AG04450 (cell line): ENCODE data around the gene BABAM1. TPM values are rescaled to one million over a fixed set of nuclear protein-coding genes. Genes with fewer than 3 reads are reported as not detected.

Experiments used
- CTCF ChIA-PET: fragments of 300-600, 350-600 bp; formaldehyde crosslinking; extraction: SDS; loops from one replicate; lab custom pipeline; 2022; ENCODE audit warnings: antibody characterized with exemption, inconsistent platforms; lab: Charles Lee
- POLR2A ChIA-PET: fragments of 350-600 bp; formaldehyde crosslinking; extraction: SDS; loops from one replicate; lab custom pipeline; 2021; ENCODE audit warnings: antibody characterized with exemption, inconsistent platforms; lab: Yijun Ruan, JAX
- DNase-seq: peaks from one replicate; pipeline ENCODE4 v3.0.0-alpha.2; 2011; ENCODE audit warnings: low read depth, low spot score
- H3K27ac ChIP-seq: one replicate; pipeline ENCODE4 v1.5.1; 2012; ENCODE audit warnings: low read depth, low read length, control low read depth
- H3K27me3 ChIP-seq: one replicate; pipeline ENCODE4 v1.6.0; 2012; ENCODE audit warnings: low read length; ENCODE audit not compliant: control insufficient read depth, insufficient read depth
- H3K4me3 ChIP-seq: 2 replicates; pipeline ENCODE4 v1.5.1; 2011; ENCODE audit warnings: mild to moderate bottlenecking, low read depth, low read length, control low read depth
- H3K9me3 ChIP-seq: 2 replicates; pipeline ENCODE4 v1.5.1; 2012; ENCODE audit warnings: low read length; ENCODE audit not compliant: control insufficient read depth, insufficient read depth
- polyA plus RNA-seq: library from polyadenylated mRNA; depleted of rRNA; stranded (reverse); fragments of >200 nt; gene quantifications from 2 replicates; pipeline ENCODE4 v1.2.3, GENCODE V29; 2011
- TF ChIP-seq, protein P1 (sequence below): IDR thresholded peaks from 2 replicates; pipeline ENCODE4 v1.5.1; 2011; ENCODE audit warnings: low read depth, low read length, control low read depth, inconsistent platforms

The BABAM1 gene
- polyA plus RNA-seq, 1 experiment = 98.6 TPM

- ChIA-PET CTCF (interaction anchor here (0.6 kb wide), 1 partner anchor 131 kb away, joined by 4 read pairs; no protein-coding TSS in a partner anchor), POLR2A (interaction anchor here (0.6 to 3.1 kb wide), 4 partner anchors 8 to 45 kb away, joined by 3 to 14 read pairs (median 3); partner anchors contain the start of gene OCEL1)
- H3K27me3 ChIP-seq = no peaks in the 10 kb centered on the region
- H3K4me3 ChIP-seq = peak overlapping the region; percentile 63
- no peak for DNase-seq
- H3K27ac ChIP-seq = no peak overlapping the region
- TF ChIP-seq, protein P1, sequence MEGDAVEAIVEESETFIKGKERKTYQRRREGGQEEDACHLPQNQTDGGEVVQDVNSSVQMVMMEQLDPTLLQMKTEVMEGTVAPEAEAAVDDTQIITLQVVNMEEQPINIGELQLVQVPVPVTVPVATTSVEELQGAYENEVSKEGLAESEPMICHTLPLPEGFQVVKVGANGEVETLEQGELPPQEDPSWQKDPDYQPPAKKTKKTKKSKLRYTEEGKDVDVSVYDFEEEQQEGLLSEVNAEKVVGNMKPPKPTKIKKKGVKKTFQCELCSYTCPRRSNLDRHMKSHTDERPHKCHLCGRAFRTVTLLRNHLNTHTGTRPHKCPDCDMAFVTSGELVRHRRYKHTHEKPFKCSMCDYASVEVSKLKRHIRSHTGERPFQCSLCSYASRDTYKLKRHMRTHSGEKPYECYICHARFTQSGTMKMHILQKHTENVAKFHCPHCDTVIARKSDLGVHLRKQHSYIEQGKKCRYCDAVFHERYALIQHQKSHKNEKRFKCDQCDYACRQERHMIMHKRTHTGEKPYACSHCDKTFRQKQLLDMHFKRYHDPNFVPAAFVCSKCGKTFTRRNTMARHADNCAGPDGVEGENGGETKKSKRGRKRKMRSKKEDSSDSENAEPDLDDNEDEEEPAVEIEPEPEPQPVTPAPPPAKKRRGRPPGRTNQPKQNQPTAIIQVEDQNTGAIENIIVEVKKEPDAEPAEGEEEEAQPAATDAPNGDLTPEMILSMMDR = no peak
- no peaks in the 10 kb centered on the region; the same call in 1 of the 2 replicates for H3K9me3 ChIP-seq
Measured at GRCh38 chr19:17234911-17235299, 32.3 kb upstream of the BABAM1 start.

DNA sequence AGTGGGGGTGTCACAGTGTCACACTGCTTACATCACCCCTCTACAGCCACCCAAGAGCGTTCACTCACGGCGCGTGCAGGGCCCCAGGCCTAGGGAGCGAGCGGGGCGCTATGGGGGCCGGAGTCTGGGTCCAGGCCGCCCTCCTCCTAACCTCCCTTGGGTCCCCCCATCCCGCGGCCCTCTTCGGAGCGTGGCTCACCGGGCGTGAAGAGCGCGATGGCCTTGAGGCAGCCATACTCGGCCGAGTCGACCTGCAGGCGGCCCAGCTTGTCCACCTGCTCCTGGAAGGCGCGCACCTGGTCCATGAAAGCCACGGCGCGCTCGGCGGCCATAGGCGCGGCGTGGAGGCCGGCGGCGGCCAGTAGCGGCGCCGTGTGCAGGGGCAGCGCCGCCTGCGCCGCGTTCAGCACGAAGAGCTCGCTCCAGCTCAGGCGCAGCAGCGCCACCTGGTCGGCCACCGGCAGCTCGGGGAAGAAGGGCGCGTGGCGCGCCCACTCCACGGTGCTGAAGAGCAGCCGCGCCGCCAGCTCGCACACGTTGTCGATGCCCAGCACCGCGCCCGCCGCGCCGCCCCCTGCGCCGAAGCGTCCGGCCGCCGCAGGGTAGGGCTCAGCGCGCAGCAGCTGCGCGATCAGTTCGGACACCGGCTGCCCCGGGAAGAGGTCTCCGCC lies 31.8 kb upstream of the BABAM1 start:
- ChIA-PET CTCF (interaction anchor here (0.5 to 0.6 kb wide), 3 partner anchors 68 to 710 kb away, joined by 3 to 4 read pairs (median 3); no protein-coding TSS in a partner anchor), POLR2A (interaction anchor here (0.9 to 3.1 kb wide), 3 partner anchors 9 to 20 kb away, joined by 3 to 14 read pairs (median 3); partner anchors contain the start of genes OCEL1 and USE1)
- Histone ChIP-seq H3K27ac (peak overlapping the region; percentile 52), H3K27me3 (no peaks in the 10 kb centered on the region), H3K9me3 (no peaks in the 10 kb centered on the region; the same call in 1 of the 2 replicates), H3K4me3 (peak overlapping the region; percentile 63)
- TF ChIP-seq, protein P1 = peak; percentile 41; the same call in 1 of the 2 replicates
- DNase-seq = peak; percentile 36

DNA sequence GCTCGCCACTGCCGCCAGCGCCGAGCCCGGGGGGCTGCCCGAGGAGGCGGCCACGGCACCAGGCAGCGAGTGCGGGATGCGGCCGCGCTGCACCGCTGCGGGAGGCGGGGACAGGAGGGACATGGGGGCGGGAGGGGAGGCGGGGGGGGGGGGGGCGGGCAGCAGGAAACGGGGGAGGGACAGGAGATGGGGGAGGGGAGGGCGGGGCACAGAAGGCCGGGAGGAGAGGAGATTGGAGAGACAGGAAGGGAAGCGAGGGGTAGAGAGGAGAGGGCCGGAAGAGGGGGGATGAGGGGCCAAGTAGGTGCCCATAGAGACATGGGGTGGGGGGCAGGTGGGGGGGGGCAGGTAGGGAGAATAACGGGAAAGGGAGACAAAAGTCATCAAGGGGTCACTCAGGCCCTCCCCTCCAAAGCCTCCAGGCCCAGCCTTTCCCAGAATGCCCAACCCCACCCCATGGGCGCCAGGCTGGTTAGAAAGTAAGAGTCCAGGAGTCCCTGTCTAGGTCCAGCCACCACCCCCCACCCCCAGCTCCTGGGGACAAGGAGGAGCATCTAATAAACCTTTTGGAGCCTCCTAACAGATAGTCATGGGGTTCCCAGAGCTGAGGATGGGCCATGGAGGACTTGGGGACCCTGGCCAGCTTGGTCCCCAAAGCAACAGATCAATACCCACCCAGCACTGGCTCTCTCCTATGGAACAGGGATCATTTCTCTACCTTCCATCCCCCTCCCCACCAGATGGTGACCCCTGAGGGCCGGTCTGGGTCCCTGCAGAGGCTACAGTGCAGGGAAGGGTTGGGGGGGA lies 31.1 kb upstream of the BABAM1 start:
- Histone ChIP-seq H3K4me3 (peak overlapping the region; percentile 63), H3K27ac (peak overlapping the region; percentile 47), H3K27me3 (no peaks in the 10 kb centered on the region), H3K9me3 (no peaks in the 10 kb centered on the region; the same call in 1 of the 2 replicates)
- TF ChIP-seq, protein P1 = no peak
- no peak for DNase-seq
- ChIA-PET POLR2A (interaction anchor here (0.9 to 3.1 kb wide), 3 partner anchors 9 to 21 kb away, joined by 3 to 14 read pairs (median 3); partner anchors contain the start of genes OCEL1 and USE1), CTCF (interaction anchor here (0.5 to 1.0 kb wide), 4 partner anchors 18 to 709 kb away, joined by 3 to 4 read pairs (median 3); no protein-coding TSS in a partner anchor)

DNA sequence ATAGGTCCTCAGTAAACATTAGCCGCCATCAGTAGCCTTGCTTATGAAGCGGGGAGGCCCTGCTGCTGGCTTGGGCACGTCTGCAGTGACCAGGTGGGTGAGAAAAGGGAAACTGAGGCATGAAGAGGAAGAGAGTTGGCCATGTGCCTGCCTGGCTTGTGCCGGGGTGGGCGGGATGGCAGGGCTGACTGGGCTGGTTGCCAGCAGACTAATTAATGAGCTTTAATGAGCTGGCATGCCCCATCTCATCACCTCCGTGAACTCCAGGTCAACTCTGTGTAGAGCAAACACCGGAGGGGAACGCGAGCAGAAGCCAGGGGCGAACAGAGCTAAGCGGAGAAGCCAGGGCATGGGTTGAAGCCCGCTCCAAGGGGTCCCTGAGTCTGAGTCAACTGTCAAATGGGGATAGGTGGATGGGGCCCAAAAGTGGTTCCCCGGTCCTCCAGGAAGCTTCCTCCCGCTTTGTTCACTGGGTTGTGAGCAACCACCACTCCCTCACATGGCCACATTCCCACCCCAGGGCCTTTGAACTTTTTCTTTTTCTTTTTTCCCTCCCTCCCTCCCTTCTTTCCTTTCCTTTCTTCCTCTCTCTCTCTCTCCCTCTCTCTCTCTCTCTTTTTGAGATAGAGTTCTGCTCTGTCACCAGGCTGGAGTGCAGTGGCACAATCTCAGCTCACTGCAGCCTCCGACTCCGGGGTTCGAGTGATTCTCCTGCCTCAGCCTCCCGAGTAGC lies 30.3 kb upstream of the BABAM1 start:
- Histone ChIP-seq H3K4me3 (no peak overlapping the region), H3K27me3 (no peaks in the 10 kb centered on the region), H3K27ac (peak overlapping the region; percentile 47), H3K9me3 (no peaks in the 10 kb centered on the region; the same call in 1 of the 2 replicates)
- POLR2A ChIA-PET = interaction anchor here (3.1 kb wide), 1 partner anchor 10 kb away, joined by 14 read pairs; the partner anchor contains the start of gene OCEL1
- TF ChIP-seq, protein P1 = no peak
- no peak for DNase-seq
- CTCF ChIA-PET = interaction anchor here (0.9 to 1.0 kb wide), 2 partner anchors 17 to 45 kb away, joined by 3 to 4 read pairs; no protein-coding TSS in a partner anchor
